Measurements from ENCODE around the gene USP24. TPM values are rescaled to one million over a fixed set of nuclear protein-coding genes. Genes with fewer than 3 reads are reported as not detected.

The USP24 gene
- total RNA-seq, 1 experiment from 2014 or later = 35.3 TPM

DNA sequence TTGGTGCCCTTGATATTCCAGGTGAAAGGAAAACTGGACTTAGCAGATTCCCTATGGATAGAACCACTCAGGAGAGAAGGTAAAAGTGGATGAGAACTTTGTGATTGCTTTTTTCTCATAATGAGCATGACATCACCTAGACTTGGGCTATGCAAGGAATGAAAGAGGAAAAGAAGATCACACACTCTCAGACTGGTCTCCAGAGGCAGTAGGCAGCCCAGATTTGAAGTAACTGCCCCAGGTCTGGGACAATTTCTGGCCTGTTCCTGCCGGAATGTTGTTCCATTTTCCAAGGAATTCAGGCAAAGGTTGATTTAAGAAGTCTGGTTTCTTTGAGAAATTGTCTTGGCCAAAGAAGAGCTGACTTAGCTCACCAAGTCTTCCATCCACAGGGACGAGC lies 31.7 kb upstream of the USP24 start:
- H3K27me3 Mint-ChIP-seq (ENCODE audit: low read depth) = no peaks in the 10 kb centered on the region
- no peaks in the 10 kb centered on the region for H3K9me3 Mint-ChIP-seq
- DNase-seq = no peak
- H4K20me1 ChIP-seq (ENCODE audit: control insufficient read depth, insufficient read depth, insufficient read length) = no peaks in the 10 kb centered on the region
- no peak overlapping the region for H2BK20ac ChIP-seq (ENCODE audit: low read depth, low read length, poor library complexity, severe bottlenecking)
- no peak overlapping the region for H2BK15ac ChIP-seq (ENCODE audit: low read depth, low read length)
- no peak overlapping the region for H2AFZ ChIP-seq (ENCODE audit: low read length)
- no peak overlapping the region for H3K4ac ChIP-seq (ENCODE audit: low read depth, low read length)
- H3K9ac ChIP-seq (ENCODE audit: extremely low read depth, insufficient read length, low read length) = no peak overlapping the region
- no peak overlapping the region for H2BK12ac ChIP-seq (ENCODE audit: insufficient read length, low read depth, low read length)
- no peak overlapping the region for H3K27ac Mint-ChIP-seq
- H3K4me2 ChIP-seq (ENCODE audit: insufficient read depth, insufficient read length, low read length) = no peak overlapping the region
- H2BK120ac ChIP-seq (ENCODE audit: low read depth, low read length, poor library complexity, severe bottlenecking) = no peak overlapping the region
- no CpG with 5 or more reads among the region's 2 CpGs for WGBS (ENCODE audit: extremely low coverage, insufficient read length, low lambda C conversion rate)
- no peaks in the 10 kb centered on the region for H3K23me2 ChIP-seq (ENCODE audit: insufficient read length, low read depth, low read length, poor library complexity, severe bottlenecking)
- no peak overlapping the region for H3K4me3 Mint-ChIP-seq
- H2AK5ac ChIP-seq (ENCODE audit: insufficient read length, low read length) = no peak overlapping the region
- no peak overlapping the region for H2BK5ac ChIP-seq (ENCODE audit: insufficient read length, low read length)
- H3K27ac ChIP-seq (ENCODE audit: insufficient read length, low read depth, low read length) = no peak overlapping the region
- H3K27me3 ChIP-seq (ENCODE audit: insufficient read depth, low read length) = no peaks in the 10 kb centered on the region
- no peaks in the 10 kb centered on the region for H3K79me2 ChIP-seq (ENCODE audit: insufficient read depth, low read length)
- H3K36me3 Mint-ChIP-seq (ENCODE audit: insufficient read depth in 1 of 3, low read depth in 3 of 3) = no peaks in the 10 kb centered on the region
- H3T11ph ChIP-seq (ENCODE audit: low read length) = no peak overlapping the region
- H3K18ac ChIP-seq (ENCODE audit: insufficient read length, low read depth, low read length) = no peak overlapping the region
- no peak overlapping the region for H3K56ac ChIP-seq (ENCODE audit: insufficient read length, low read depth, low read length)
- H4K5ac ChIP-seq (ENCODE audit: insufficient read length, low read depth, low read length) = no peak overlapping the region
- no peak overlapping the region for H3K23ac ChIP-seq (ENCODE audit: insufficient read length, low read depth, low read length)
- no peak overlapping the region for H4K91ac ChIP-seq (ENCODE audit: insufficient read length, low read depth, low read length)
- TF ChIP-seq, protein P1, sequence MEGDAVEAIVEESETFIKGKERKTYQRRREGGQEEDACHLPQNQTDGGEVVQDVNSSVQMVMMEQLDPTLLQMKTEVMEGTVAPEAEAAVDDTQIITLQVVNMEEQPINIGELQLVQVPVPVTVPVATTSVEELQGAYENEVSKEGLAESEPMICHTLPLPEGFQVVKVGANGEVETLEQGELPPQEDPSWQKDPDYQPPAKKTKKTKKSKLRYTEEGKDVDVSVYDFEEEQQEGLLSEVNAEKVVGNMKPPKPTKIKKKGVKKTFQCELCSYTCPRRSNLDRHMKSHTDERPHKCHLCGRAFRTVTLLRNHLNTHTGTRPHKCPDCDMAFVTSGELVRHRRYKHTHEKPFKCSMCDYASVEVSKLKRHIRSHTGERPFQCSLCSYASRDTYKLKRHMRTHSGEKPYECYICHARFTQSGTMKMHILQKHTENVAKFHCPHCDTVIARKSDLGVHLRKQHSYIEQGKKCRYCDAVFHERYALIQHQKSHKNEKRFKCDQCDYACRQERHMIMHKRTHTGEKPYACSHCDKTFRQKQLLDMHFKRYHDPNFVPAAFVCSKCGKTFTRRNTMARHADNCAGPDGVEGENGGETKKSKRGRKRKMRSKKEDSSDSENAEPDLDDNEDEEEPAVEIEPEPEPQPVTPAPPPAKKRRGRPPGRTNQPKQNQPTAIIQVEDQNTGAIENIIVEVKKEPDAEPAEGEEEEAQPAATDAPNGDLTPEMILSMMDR (conservative IDR thresholded peaks at IDR 0.05) = no peak
- H3K14ac ChIP-seq (ENCODE audit: insufficient read depth, low read length) = no peak overlapping the region
- H3K4me1 Mint-ChIP-seq = peaks cover 7 to 8% of the 10 kb centered on the region in 2 experiments
- H3K4me1 ChIP-seq (ENCODE audit: insufficient read depth, low read length) = no peaks in the 10 kb centered on the region
- no peaks in the 10 kb centered on the region for H3K9me3 ChIP-seq (ENCODE audit: control insufficient read depth, low read depth, low read length)
- no peaks in the 10 kb centered on the region for H3K79me1 ChIP-seq (ENCODE audit: insufficient read depth, low read depth, low read length, poor library complexity, severe bottlenecking)
- H4K8ac ChIP-seq (replicated peaks; ENCODE audit: insufficient read length, low read depth, low read length) = no peak overlapping the region

Data from H9 (cell line).